GM12872 (cell line): ENCODE results near the gene LRTM2.

Source experiments
- CTCF ChIP-seq: IDR thresholded peaks from 3 replicates; pipeline ENCODE4 v1.5.1; 2011; ENCODE audit warnings: low read depth, mild to moderate bottlenecking, low read length, moderate library complexity; ENCODE audit not compliant: insufficient read depth

LRTM2 gene

GRCh38 chr12:1795221-1795784, 25.1 kb upstream of the LRTM2 start:
- TF ChIP-seq CTCF, result no peak

- TF ChIP-seq CTCF, result peak; percentile 81
Observed at GRCh38 chr12:1795785-1796514, 24.4 kb upstream of the LRTM2 start.

- no peak for TF ChIP-seq CTCF
Observed at GRCh38 chr12:1796515-1797010, 23.8 kb upstream of the LRTM2 start.

GRCh38 chr12:1797011-1797901, 23.1 kb upstream of the LRTM2 start:
- no peak for TF ChIP-seq CTCF

- no peak for TF ChIP-seq CTCF
Observed at GRCh38 chr12:1797991-1798640, 22.2 kb upstream of the LRTM2 start.

GRCh38 chr12:1798641-1799020, 21.7 kb upstream of the LRTM2 start:
- TF ChIP-seq CTCF, result no peak
